Measurements from ENCODE around the gene SNX13.

The SNX13 gene

DNA sequence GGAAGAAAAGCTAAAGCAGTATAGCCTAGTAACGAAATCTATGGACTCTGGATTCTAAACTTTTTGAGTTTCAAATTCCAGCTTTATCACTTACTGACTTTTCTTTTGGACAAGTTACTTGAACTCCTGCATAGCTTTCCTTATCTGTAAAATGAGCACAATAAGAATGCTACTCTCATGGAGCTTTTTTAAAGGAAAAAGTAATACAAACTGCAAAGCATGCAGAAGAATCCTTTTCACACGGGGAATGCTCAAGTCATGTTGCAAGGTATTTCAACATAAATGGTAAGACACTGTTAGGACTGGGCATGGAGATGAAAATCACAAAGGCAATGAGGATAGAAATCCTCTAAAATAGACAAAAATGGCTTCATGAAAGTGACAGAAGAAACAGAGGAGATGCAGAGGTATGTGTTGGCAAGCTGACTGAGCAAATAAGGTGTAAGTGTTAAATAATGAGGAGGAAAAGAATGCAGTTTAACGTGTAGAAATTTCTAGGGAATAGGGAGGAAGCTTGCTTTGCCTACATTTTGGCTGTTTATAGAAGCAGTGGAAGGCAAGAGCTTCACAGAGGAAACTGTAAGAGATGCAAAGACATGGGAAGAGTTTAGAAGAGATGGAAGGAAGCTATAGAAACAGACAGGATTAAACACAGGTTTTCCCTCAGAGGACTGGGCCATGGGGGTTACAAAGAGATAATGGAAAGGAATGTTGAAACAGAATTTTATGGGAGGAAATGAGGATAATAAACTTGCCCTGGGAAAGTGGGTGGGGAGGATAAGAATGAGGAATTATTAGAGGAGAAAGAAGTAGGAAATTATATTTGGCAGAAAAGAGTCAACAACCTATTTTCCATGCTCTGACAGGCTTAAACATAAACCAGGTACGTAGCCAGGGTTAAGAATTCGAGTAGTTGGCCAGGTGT lies 28.8 kb upstream of the SNX13 start:
- Histone ChIP-seq H2AK5ac (ENCODE audit: low read length) (no peak overlapping the region), H3K36me3 (ENCODE audit: control insufficient read depth, insufficient read depth, low read length) (no peaks in the 10 kb centered on the region), H3K27ac (ENCODE audit: low read depth, low read length) (no peak overlapping the region), H2BK120ac (ENCODE audit: low read depth, low read length) (no peak overlapping the region), H3K56ac (ENCODE audit: low read length) (no peak overlapping the region), H4K5ac (ENCODE audit: low read length) (no peak overlapping the region), H3K4ac (ENCODE audit: low read depth, low read length) (no peak overlapping the region), H3K27me3 (ENCODE audit: insufficient read depth, low read length, poor library complexity) (no peaks in the 10 kb centered on the region), H3K18ac (ENCODE audit: low read length) (no peak overlapping the region), H3K23ac (ENCODE audit: low read length) (no peak overlapping the region), H3K4me1 (ENCODE audit: control insufficient read depth, low read depth, low read length) (no peaks in the 10 kb centered on the region), H3K4me2 (ENCODE audit: low read length) (no peak overlapping the region), H3K4me3 (ENCODE audit: low read length) (no peak overlapping the region), H3K79me1 (ENCODE audit: low read length) (no peaks in the 10 kb centered on the region), H2BK5ac (ENCODE audit: low read length) (no peak overlapping the region), H3K79me2 (ENCODE audit: control insufficient read depth, insufficient read depth, low read length) (no peaks in the 10 kb centered on the region), H3K9ac (ENCODE audit: low read length) (no peak overlapping the region), H4K8ac (ENCODE audit: low read depth, low read length) (no peak overlapping the region), H2BK15ac (replicated peaks; ENCODE audit: low read depth) (no peak overlapping the region)
- no peak for DNase-seq
- no CpG with 5 or more reads among the region's 5 CpGs for WGBS (ENCODE audit: extremely low coverage, insufficient coverage, low lambda C conversion rate)

- no peak overlapping the region for H3K56ac ChIP-seq (ENCODE audit: low read length)
- no peaks in the 10 kb centered on the region for H3K4me1 ChIP-seq (ENCODE audit: control insufficient read depth, low read depth, low read length)
- H2BK5ac ChIP-seq (ENCODE audit: low read length) = no peak overlapping the region
- H4K8ac ChIP-seq (ENCODE audit: low read depth, low read length) = no peak overlapping the region
- no peak overlapping the region for H2BK15ac ChIP-seq (replicated peaks; ENCODE audit: low read depth)
- H3K79me1 ChIP-seq (ENCODE audit: low read length) = no peaks in the 10 kb centered on the region
- no peak overlapping the region for H3K18ac ChIP-seq (ENCODE audit: low read length)
- no peak overlapping the region for H3K23ac ChIP-seq (ENCODE audit: low read length)
- DNase-seq = no peak
- no peak overlapping the region for H4K5ac ChIP-seq (ENCODE audit: low read length)
- no peaks in the 10 kb centered on the region for H3K36me3 ChIP-seq (ENCODE audit: control insufficient read depth, insufficient read depth, low read length)
- H3K9ac ChIP-seq (ENCODE audit: low read length) = no peak overlapping the region
- H3K4me2 ChIP-seq (ENCODE audit: low read length) = no peak overlapping the region
- no CpG with 5 or more reads among the region's 3 CpGs for WGBS (ENCODE audit: extremely low coverage, insufficient coverage, low lambda C conversion rate)
- no peak overlapping the region for H3K4me3 ChIP-seq (ENCODE audit: low read length)
- no peaks in the 10 kb centered on the region for H3K27me3 ChIP-seq (ENCODE audit: insufficient read depth, low read length, poor library complexity)
- no peaks in the 10 kb centered on the region for H3K79me2 ChIP-seq (ENCODE audit: control insufficient read depth, insufficient read depth, low read length)
- no peak overlapping the region for H2BK120ac ChIP-seq (ENCODE audit: low read depth, low read length)
- H3K4ac ChIP-seq (ENCODE audit: low read depth, low read length) = no peak overlapping the region
- H3K27ac ChIP-seq (ENCODE audit: low read depth, low read length) = no peak overlapping the region
- H2AK5ac ChIP-seq (ENCODE audit: low read length) = no peak overlapping the region
Measured at GRCh38 chr7:17966706-17967105, 26.4 kb upstream of the SNX13 start.

DNA sequence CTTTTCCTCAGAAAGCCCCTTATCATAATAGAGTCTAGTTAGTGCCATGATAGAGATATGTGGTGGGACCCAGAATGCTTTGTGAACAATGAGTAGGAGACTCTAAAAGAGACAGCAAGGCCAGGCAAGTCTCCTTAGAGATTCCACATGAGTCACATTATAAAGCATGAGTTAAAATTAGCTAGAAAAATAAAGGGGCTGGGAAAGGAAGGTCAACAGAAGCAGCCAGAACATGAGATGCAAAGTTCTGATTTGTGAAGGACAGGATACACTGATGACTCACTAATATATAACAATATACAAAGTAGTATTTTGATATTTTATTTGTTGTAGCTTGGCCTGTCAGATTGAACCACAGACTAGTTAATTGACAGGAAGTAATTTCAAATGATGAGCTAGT lies 25.3 kb upstream of the SNX13 start:
- Histone ChIP-seq H3K79me1 (ENCODE audit: low read length) (no peaks in the 10 kb centered on the region), H3K27me3 (ENCODE audit: insufficient read depth, low read length, poor library complexity) (no peaks in the 10 kb centered on the region), H3K36me3 (ENCODE audit: control insufficient read depth, insufficient read depth, low read length) (no peaks in the 10 kb centered on the region), H3K4me3 (ENCODE audit: low read length) (no peak overlapping the region), H3K9ac (ENCODE audit: low read length) (no peak overlapping the region), H3K4me2 (ENCODE audit: low read length) (no peak overlapping the region), H2AK5ac (ENCODE audit: low read length) (no peak overlapping the region), H3K27ac (ENCODE audit: low read depth, low read length) (no peak overlapping the region), H3K23ac (ENCODE audit: low read length) (no peak overlapping the region), H3K4ac (ENCODE audit: low read depth, low read length) (no peak overlapping the region), H3K4me1 (ENCODE audit: control insufficient read depth, low read depth, low read length) (no peaks in the 10 kb centered on the region), H4K5ac (ENCODE audit: low read length) (no peak overlapping the region), H2BK5ac (ENCODE audit: low read length) (no peak overlapping the region), H2BK120ac (ENCODE audit: low read depth, low read length) (no peak overlapping the region), H4K8ac (ENCODE audit: low read depth, low read length) (no peak overlapping the region), H3K79me2 (ENCODE audit: control insufficient read depth, insufficient read depth, low read length) (no peaks in the 10 kb centered on the region), H2BK15ac (replicated peaks; ENCODE audit: low read depth) (no peak overlapping the region), H3K18ac (ENCODE audit: low read length) (no peak overlapping the region), H3K56ac (ENCODE audit: low read length) (no peak overlapping the region)
- no peak for DNase-seq

DNA sequence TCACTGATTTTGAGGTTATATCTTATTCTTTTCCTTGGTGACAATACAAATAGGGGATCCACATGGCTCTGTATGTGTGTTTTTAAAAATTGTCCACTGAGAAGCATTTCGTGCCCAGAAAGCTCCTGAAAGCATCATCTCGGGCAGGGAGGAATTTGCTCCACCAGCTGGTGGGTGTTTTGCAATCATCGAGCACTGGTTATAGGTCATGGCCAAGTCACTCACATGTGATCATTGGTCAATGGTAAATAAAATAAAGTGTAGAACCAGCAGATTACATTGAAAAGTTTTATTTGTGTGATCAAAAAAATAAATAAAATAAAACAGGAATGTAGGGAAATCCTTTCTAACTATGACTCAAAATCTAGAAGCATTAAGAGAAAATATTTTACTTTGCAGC lies 23.0 kb upstream of the SNX13 start:
- Histone ChIP-seq H3K9ac (ENCODE audit: low read length) (no peak overlapping the region), H2AK5ac (ENCODE audit: low read length) (no peak overlapping the region), H3K23ac (ENCODE audit: low read length) (no peak overlapping the region), H4K8ac (ENCODE audit: low read depth, low read length) (no peak overlapping the region), H2BK120ac (ENCODE audit: low read depth, low read length) (no peak overlapping the region), H3K56ac (ENCODE audit: low read length) (no peak overlapping the region), H2BK5ac (ENCODE audit: low read length) (no peak overlapping the region), H3K79me2 (ENCODE audit: control insufficient read depth, insufficient read depth, low read length) (no peaks in the 10 kb centered on the region), H3K27me3 (ENCODE audit: insufficient read depth, low read length, poor library complexity) (no peaks in the 10 kb centered on the region), H3K4ac (ENCODE audit: low read depth, low read length) (no peak overlapping the region), H4K5ac (ENCODE audit: low read length) (no peak overlapping the region), H3K27ac (ENCODE audit: low read depth, low read length) (no peak overlapping the region), H3K79me1 (ENCODE audit: low read length) (no peaks in the 10 kb centered on the region), H3K4me3 (ENCODE audit: low read length) (no peak overlapping the region), H3K4me2 (ENCODE audit: low read length) (no peak overlapping the region), H3K4me1 (ENCODE audit: control insufficient read depth, low read depth, low read length) (no peaks in the 10 kb centered on the region), H2BK15ac (replicated peaks; ENCODE audit: low read depth) (no peak overlapping the region), H3K18ac (ENCODE audit: low read length) (no peak overlapping the region), H3K36me3 (ENCODE audit: control insufficient read depth, insufficient read depth, low read length) (no peaks in the 10 kb centered on the region)
- DNase-seq = no peak
- WGBS (ENCODE audit: extremely low coverage, insufficient coverage, low lambda C conversion rate) = no CpG with 5 or more reads among the region's 3 CpGs

- no peak overlapping the region for H2BK15ac ChIP-seq (replicated peaks; ENCODE audit: low read depth)
- H3K4me3 ChIP-seq (ENCODE audit: low read length) = no peak overlapping the region
- no peak overlapping the region for H3K56ac ChIP-seq (ENCODE audit: low read length)
- no peak overlapping the region for H3K4me2 ChIP-seq (ENCODE audit: low read length)
- H3K23ac ChIP-seq (ENCODE audit: low read length) = no peak overlapping the region
- no peaks in the 10 kb centered on the region for H3K4me1 ChIP-seq (ENCODE audit: control insufficient read depth, low read depth, low read length)
- no peak overlapping the region for H2AK5ac ChIP-seq (ENCODE audit: low read length)
- H3K27ac ChIP-seq (ENCODE audit: low read depth, low read length) = no peak overlapping the region
- no peak overlapping the region for H3K18ac ChIP-seq (ENCODE audit: low read length)
- H3K79me2 ChIP-seq (ENCODE audit: control insufficient read depth, insufficient read depth, low read length) = no peaks in the 10 kb centered on the region
- WGBS (ENCODE audit: extremely low coverage, insufficient coverage, low lambda C conversion rate) = no CpG with 5 or more reads among the region's 9 CpGs
- H4K5ac ChIP-seq (ENCODE audit: low read length) = no peak overlapping the region
- no peak overlapping the region for H2BK120ac ChIP-seq (ENCODE audit: low read depth, low read length)
- H3K27me3 ChIP-seq (ENCODE audit: insufficient read depth, low read length, poor library complexity) = no peaks in the 10 kb centered on the region
- H3K79me1 ChIP-seq (ENCODE audit: low read length) = no peaks in the 10 kb centered on the region
- H3K36me3 ChIP-seq (ENCODE audit: control insufficient read depth, insufficient read depth, low read length) = no peaks in the 10 kb centered on the region
- H3K4ac ChIP-seq (ENCODE audit: low read depth, low read length) = no peak overlapping the region
- H4K8ac ChIP-seq (ENCODE audit: low read depth, low read length) = no peak overlapping the region
- DNase-seq = no peak
- no peak overlapping the region for H3K9ac ChIP-seq (ENCODE audit: low read length)
- H2BK5ac ChIP-seq (ENCODE audit: low read length) = no peak overlapping the region
Measured at GRCh38 chr7:17962652-17963051, 22.4 kb upstream of the SNX13 start.

GRCh38 chr7:17957871-17958270 lies 17.6 kb upstream of the SNX13 start:
- H3K4me1 ChIP-seq (ENCODE audit: control insufficient read depth, low read depth, low read length) = no peaks in the 10 kb centered on the region
- no peak overlapping the region for H3K56ac ChIP-seq (ENCODE audit: low read length)
- H3K4me3 ChIP-seq (ENCODE audit: low read length) = no peak overlapping the region
- no peaks in the 10 kb centered on the region for H3K79me2 ChIP-seq (ENCODE audit: control insufficient read depth, insufficient read depth, low read length)
- no peaks in the 10 kb centered on the region for H3K27me3 ChIP-seq (ENCODE audit: insufficient read depth, low read length, poor library complexity)
- H4K8ac ChIP-seq (ENCODE audit: low read depth, low read length) = no peak overlapping the region
- H2BK15ac ChIP-seq (replicated peaks; ENCODE audit: low read depth) = no peak overlapping the region
- no CpG with 5 or more reads among the region's 2 CpGs for WGBS (ENCODE audit: extremely low coverage, insufficient coverage, low lambda C conversion rate)
- no peak overlapping the region for H3K4ac ChIP-seq (ENCODE audit: low read depth, low read length)
- no peak overlapping the region for H2BK5ac ChIP-seq (ENCODE audit: low read length)
- H3K27ac ChIP-seq (ENCODE audit: low read depth, low read length) = no peak overlapping the region
- no peak overlapping the region for H3K23ac ChIP-seq (ENCODE audit: low read length)
- no peak overlapping the region for H3K9ac ChIP-seq (ENCODE audit: low read length)
- H3K18ac ChIP-seq (ENCODE audit: low read length) = no peak overlapping the region
- H3K79me1 ChIP-seq (ENCODE audit: low read length) = no peaks in the 10 kb centered on the region
- H3K36me3 ChIP-seq (ENCODE audit: control insufficient read depth, insufficient read depth, low read length) = no peaks in the 10 kb centered on the region
- no peak overlapping the region for H4K5ac ChIP-seq (ENCODE audit: low read length)
- no peak for DNase-seq
- H2AK5ac ChIP-seq (ENCODE audit: low read length) = no peak overlapping the region
- no peak overlapping the region for H2BK120ac ChIP-seq (ENCODE audit: low read depth, low read length)
- no peak overlapping the region for H3K4me2 ChIP-seq (ENCODE audit: low read length)
